ENCODE results near the gene PTPN20.

Gene PTPN20

GRCh38 chr10:46911144-46911876 is at the start of gene PTPN20:
Gene PTPN20 (plus strand): TSS chr10:46911428. CDS start chr10:46932500, 21,072 bp downstream.
- peak; percentile 23; the same call in 1 of the 2 replicates for TF ChIP-seq TAF1 (IDR thresholded peaks at IDR 0.05; ENCODE audit: low read depth)

GRCh38 chr10:46890813-46891611 is 20.2 kb upstream of the PTPN20 start:
- TF ChIP-seq RAD21 (IDR thresholded peaks at IDR 0.05; ENCODE audit: low read depth): peak; percentile 30; the same call in 1 of the 2 replicates

GRCh38 chr10:46925853-46926252 is 14.6 kb downstream of the PTPN20 start:
- peak; percentile 50; the same call in 1 of the 2 replicates for TF ChIP-seq CEBPB (IDR thresholded peaks at IDR 0.05)

- TF ChIP-seq TEAD4 (IDR thresholded peaks at IDR 0.05): no peak
- TF ChIP-seq EP300 (IDR thresholded peaks at IDR 0.05; ENCODE audit: borderline replicate concordance): no peak
- peak; percentile 87 for TF ChIP-seq USF1 (IDR thresholded peaks at IDR 0.05)
- peak; percentile 79 for TF ChIP-seq MAX (IDR thresholded peaks at IDR 0.05)
- no peak for TF ChIP-seq FOXM1 (IDR thresholded peaks at IDR 0.05; ENCODE audit: borderline replicate concordance, low read depth)
- TF ChIP-seq EGR1 (IDR thresholded peaks at IDR 0.05): no peak
- TF ChIP-seq CEBPB (IDR thresholded peaks at IDR 0.05): no peak
- TF ChIP-seq RAD21 (IDR thresholded peaks at IDR 0.05; ENCODE audit: low read depth): peak; percentile 74
- TF ChIP-seq ZBTB7A (IDR thresholded peaks at IDR 0.05; ENCODE audit: low read depth): no peak
- peak; percentile 65; the same call in 1 of the 2 replicates for TF ChIP-seq NFIC (IDR thresholded peaks at IDR 0.05)
- no peak for TF ChIP-seq CREB1 (IDR thresholded peaks at IDR 0.05; ENCODE audit: low read depth)
- no peak for TF ChIP-seq REST (IDR thresholded peaks at IDR 0.05; ENCODE audit: low read depth)
- peak; percentile 67 for TF ChIP-seq YY1 (IDR thresholded peaks at IDR 0.05; ENCODE audit: low read depth)
- peak; percentile 15; the same call in 1 of the 2 replicates for TF ChIP-seq TCF12 (IDR thresholded peaks at IDR 0.05; ENCODE audit: low read depth)
These were observed 81.8 kb downstream of the PTPN20 start for GRCh38 chr10:46992803-46993561.

GRCh38 chr10:46995234-46995633 is 84.0 kb downstream of the PTPN20 start:
- TF ChIP-seq RAD21 (IDR thresholded peaks at IDR 0.05; ENCODE audit: low read depth) (peak; percentile 33), FOXM1 (IDR thresholded peaks at IDR 0.05; ENCODE audit: borderline replicate concordance, low read depth) (no peak)

- TF ChIP-seq EP300 (IDR thresholded peaks at IDR 0.05; ENCODE audit: borderline replicate concordance) (no peak), TAF1 (IDR thresholded peaks at IDR 0.05; ENCODE audit: low read depth) (no peak), EGR1 (IDR thresholded peaks at IDR 0.05) (no peak), USF1 (IDR thresholded peaks at IDR 0.05) (no peak), REST (IDR thresholded peaks at IDR 0.05; ENCODE audit: low read depth) (no peak), NFIC (IDR thresholded peaks at IDR 0.05) (no peak), MAX (IDR thresholded peaks at IDR 0.05) (no peak), TEAD4 (IDR thresholded peaks at IDR 0.05) (no peak), FOXM1 (IDR thresholded peaks at IDR 0.05; ENCODE audit: borderline replicate concordance, low read depth) (no peak), ZBTB7A (IDR thresholded peaks at IDR 0.05; ENCODE audit: low read depth) (no peak), CEBPB (IDR thresholded peaks at IDR 0.05) (no peak), TCF12 (IDR thresholded peaks at IDR 0.05; ENCODE audit: low read depth) (no peak), CREB1 (IDR thresholded peaks at IDR 0.05; ENCODE audit: low read depth) (no peak), RAD21 (IDR thresholded peaks at IDR 0.05; ENCODE audit: low read depth) (no peak), YY1 (IDR thresholded peaks at IDR 0.05; ENCODE audit: low read depth) (no peak)
These were observed 87.0 kb downstream of the PTPN20 start for GRCh38 chr10:46998192-46998591.

Data from Ishikawa (cell line).